Duodenal mucosa (tissue), 2 donors: ENCODE measurements around the gene BORCS6.
"Not testable (repeated sequence)": the region's sequence is repeated elsewhere in the genome, so short reads cannot be mapped to it uniquely, and the experiment has no call there.

Experiments used
- H3K27ac ChIP-seq: one replicate; pipeline ENCODE4 v1.7.0; 2013; ENCODE audit warnings: low read depth, low read length
- H3K27me3 ChIP-seq, 2 donors: one replicate each; pipeline ENCODE4 v1.7.0; 2013; ENCODE audit warnings: low read length in 2 of 2, control low read depth in 1 of 2; ENCODE audit not compliant: insufficient read depth in 2 of 2, control insufficient read depth in 1 of 2
- H3K36me3 ChIP-seq, 2 donors: one replicate each; pipeline ENCODE4 v1.7.0; 2013; ENCODE audit warnings: low read length in 2 of 2, control low read depth in 1 of 2; ENCODE audit not compliant: insufficient read depth in 2 of 2, control insufficient read depth in 1 of 2
- H3K4me1 ChIP-seq, 2 donors: one replicate each; pipeline ENCODE4 v1.7.0; 2013; ENCODE audit warnings: low read length in 2 of 2, control low read depth in 1 of 2; ENCODE audit not compliant: insufficient read depth in 2 of 2, control insufficient read depth in 1 of 2
- H3K4me3 ChIP-seq, 2 donors: one replicate each; pipeline ENCODE4 v1.7.0; 2013; ENCODE audit warnings: low read length in 2 of 2, low read depth in 1 of 2
- H3K9ac ChIP-seq, 2 donors: one replicate each; pipeline ENCODE4 v1.7.0; 2013; ENCODE audit warnings: low read length in 2 of 2, low read depth in 1 of 2
- H3K9me3 ChIP-seq, 2 donors: one replicate each; pipeline ENCODE4 v1.7.0; 2013; ENCODE audit warnings: low read length in 2 of 2, control low read depth in 1 of 2; ENCODE audit not compliant: control insufficient read depth in 1 of 2

Gene BORCS6

DNA sequence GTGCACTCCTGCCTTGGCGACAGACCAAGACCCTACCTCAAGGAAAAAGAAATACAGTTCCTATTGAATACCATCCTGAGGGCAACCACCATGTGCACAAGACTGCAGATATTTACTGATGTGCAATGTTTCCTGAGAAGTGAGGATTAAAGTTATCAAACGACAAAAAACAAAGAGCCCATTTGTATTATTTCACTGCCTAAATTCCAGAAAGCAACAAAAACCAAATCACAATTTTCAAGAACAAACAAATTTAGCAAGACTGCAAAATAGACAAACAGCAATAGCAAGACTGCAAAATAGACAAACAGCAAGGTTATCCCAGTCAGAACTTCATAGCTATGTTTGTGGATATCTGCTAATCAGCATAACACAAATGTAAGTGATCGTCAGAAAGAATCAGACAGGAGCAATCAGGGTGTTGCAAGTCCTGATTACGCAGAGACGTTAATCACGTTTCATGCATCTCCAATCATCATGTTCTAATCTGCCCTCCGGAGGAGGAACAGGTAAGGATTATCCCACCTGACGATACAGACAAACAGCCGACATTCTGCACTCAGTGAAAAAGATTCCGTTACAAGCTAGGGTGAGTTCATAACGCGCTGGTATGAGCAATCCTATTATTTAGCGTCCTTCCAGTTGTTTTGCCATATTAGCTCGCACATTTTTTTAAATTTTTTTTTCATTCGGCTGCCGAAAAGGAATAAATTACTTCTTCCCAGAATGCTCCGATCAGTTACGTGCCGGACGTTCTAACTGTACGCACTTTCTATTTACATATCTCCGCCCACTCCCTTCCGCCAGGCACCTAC lies 16.7 kb downstream of the BORCS6 start:
- Histone ChIP-seq H3K4me3 (peak overlapping the region; percentile 65 to 71), H3K36me3 (no peaks in the 10 kb centered on the region), H3K9me3 (no peaks in the 10 kb centered on the region), H3K9ac (peak overlapping the region; percentile 60 to 76), H3K27me3 (no peaks in the 10 kb centered on the region), H3K27ac (peak overlapping the region; percentile 89), H3K4me1 (peaks cover 26 to 28% of the 10 kb centered on the region in 2 donors)

DNA sequence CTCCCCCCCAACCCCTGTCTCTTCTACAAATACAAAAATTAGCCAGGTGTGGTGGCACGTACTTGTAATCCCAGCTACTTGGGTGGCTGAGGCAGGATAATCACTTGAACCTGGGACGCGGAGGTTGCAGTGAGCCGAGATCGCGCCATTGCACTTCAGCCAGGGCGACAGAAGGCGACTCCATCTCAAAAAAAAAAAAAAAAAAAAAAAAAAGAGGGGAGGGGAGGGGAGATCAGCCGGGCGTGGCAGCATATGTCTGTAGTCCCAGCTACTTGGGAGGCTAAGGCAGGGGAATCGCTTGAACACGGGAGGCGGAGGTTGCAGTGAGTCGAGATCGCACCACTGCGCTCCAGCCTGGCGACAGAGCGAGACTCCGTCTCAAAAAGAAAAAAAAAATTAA lies 19.8 kb downstream of the BORCS6 start:
- not testable (repeated sequence) for H3K36me3 ChIP-seq, H3K27me3 ChIP-seq, H3K9ac ChIP-seq, H3K27ac ChIP-seq, H3K4me3 ChIP-seq, H3K9me3 ChIP-seq
- H3K4me1 ChIP-seq = peaks cover 9 to 11% of the 10 kb centered on the region in 2 donors

DNA sequence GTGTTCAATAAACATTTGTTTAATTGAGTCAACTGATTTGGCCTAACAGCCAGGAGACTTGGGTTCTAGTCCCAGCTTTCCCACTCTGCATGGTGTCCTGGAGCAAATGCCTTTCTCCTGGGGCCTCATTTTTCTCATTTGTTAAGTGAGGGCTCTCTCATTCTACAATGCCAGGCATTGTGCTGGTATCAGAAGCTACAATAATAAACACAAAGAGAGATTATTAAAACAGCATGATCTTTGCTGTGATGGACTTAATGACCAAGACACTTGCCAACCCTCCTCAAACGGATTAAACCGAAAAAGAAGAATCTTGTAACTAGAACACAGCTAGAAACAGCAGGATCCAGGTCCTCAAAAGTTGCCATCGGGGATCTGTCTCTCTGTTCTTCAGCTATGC lies 22.5 kb downstream of the BORCS6 start:
- H3K36me3 ChIP-seq = no peaks in the 10 kb centered on the region
- peaks cover 15 to 18% of the 10 kb centered on the region in 2 donors for H3K4me1 ChIP-seq
- no peaks in the 10 kb centered on the region for H3K27me3 ChIP-seq
- H3K27ac ChIP-seq = no peak overlapping the region
- H3K9me3 ChIP-seq = no peaks in the 10 kb centered on the region
- no peak overlapping the region for H3K4me3 ChIP-seq
- peak overlapping the region in 1 of 2 donors; percentile 4 for H3K9ac ChIP-seq

DNA sequence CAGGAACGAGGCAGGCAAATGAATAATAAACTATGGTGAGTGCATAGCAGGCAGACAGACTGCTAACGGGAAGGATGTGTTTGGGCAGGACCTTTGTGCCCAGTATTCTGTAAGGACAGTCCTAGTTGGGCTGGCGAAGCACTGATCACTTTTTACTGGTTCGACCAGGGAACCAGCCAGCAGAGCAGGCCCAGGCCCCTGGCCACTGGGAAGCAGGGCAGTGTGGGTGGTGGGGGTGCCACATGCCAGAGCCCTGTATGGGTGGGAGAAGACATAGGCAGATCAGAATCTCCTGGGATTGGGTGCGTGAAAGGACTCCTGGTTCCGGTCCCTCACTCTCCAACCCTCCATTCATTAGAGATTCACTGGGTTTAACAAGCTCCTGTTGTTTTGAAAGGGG lies 23.2 kb downstream of the BORCS6 start:
- no peak overlapping the region for H3K4me3 ChIP-seq
- H3K9ac ChIP-seq = no peak overlapping the region

DNA sequence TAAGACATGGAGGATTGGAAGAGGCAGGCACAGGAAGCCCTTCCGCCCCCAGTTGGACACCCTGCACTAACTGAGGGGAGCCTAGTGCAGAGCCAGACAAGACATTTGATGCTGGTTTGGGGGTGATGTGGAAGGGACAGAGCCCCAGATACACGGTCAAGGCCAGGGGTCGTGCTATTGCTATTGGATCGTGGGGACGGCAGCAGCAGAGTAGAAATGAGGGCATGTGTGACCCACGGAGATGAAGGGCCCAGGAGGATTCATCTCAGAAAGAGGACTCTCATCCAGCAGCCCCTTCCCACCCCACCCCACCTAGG lies 25.2 kb downstream of the BORCS6 start:
- H3K4me1 ChIP-seq = peaks cover 31 to 33% of the 10 kb centered on the region in 2 donors
- H3K27ac ChIP-seq = no peak overlapping the region
- H3K9me3 ChIP-seq = no peaks in the 10 kb centered on the region
- H3K9ac ChIP-seq = peak overlapping the region; percentile 26 to 41
- no peak overlapping the region for H3K4me3 ChIP-seq
- no peaks in the 10 kb centered on the region for H3K27me3 ChIP-seq
- H3K36me3 ChIP-seq = peaks cover 10 to 14% of the 10 kb centered on the region in 2 donors

More for the DNA sequence above, 23.2 kb downstream of the BORCS6 start:
- H3K9me3 ChIP-seq = no peaks in the 10 kb centered on the region
- H3K27me3 ChIP-seq = no peaks in the 10 kb centered on the region
- peaks cover 19 to 22% of the 10 kb centered on the region in 2 donors for H3K4me1 ChIP-seq
- no peak overlapping the region for H3K27ac ChIP-seq
- H3K36me3 ChIP-seq = peaks cover 0 to under 1% of the 10 kb centered on the region in 2 donors

- peak overlapping the region; percentile 26 to 79 for H3K9ac ChIP-seq
- H3K27ac ChIP-seq = peak overlapping the region; percentile 83
- H3K36me3 ChIP-seq = peaks cover 14 to 19% of the 10 kb centered on the region in 2 donors
- H3K4me3 ChIP-seq = peak overlapping the region in 1 of 2 donors; percentile 74
- H3K4me1 ChIP-seq = peaks cover 33 to 36% of the 10 kb centered on the region in 2 donors
- no peaks in the 10 kb centered on the region for H3K27me3 ChIP-seq
- no peaks in the 10 kb centered on the region for H3K9me3 ChIP-seq
Measured at GRCh38 chr17:8163978-8164814, 25.8 kb downstream of the BORCS6 start.

DNA sequence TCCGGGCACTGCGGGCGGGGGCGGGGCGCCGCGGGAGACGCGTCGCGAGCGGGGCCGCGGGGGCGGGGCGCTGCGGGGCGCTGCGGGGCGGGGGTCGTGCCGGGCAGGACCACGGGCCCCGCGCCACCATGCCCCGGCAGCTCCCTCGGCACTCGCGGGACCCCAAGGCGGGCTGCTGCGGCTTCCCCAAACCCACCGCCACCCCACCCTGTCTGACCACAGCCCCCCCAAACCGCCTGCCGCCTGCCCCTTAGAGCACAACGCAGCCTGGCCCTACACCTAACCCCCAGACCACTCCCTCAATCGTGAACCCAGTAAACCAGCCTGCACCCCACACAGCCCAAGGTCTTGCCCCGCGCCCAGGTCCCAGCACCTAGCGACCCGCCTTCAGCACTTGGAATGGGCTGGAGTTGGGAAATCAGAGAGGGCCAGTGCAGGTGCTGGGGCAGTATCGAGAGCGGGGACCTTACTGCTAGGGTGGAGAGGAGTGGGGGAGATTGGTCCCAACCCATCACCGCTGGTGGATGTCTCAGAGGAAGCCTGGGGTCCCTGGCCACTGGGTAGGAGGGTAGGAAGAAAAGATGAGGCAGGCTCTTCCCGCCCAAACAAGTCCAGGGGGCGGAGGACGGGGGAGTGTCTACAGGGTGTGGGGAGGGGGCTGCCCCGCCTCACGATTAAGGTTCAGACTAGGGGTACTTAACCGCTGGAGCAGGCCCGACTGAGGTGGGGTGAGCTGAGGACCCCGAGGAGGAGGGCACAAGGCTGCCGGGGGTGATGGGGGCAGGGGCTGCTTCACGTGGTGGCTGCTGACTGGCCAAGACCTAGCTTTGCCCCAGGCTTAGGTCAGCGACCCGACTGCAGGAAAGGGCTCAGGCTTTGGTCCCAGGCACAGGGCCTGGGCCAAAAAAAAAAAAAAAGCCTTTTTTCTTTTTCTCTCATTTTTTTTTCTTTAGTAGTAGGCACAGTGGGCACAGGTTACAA lies 26.7 kb downstream of the BORCS6 start:
- H3K27ac ChIP-seq = peak overlapping the region; percentile 94
- H3K36me3 ChIP-seq = peaks cover 14 to 19% of the 10 kb centered on the region in 2 donors
- no peaks in the 10 kb centered on the region for H3K27me3 ChIP-seq
- H3K4me3 ChIP-seq = peak overlapping the region; percentile 71 to 74
- H3K4me1 ChIP-seq = peaks cover 38 to 40% of the 10 kb centered on the region in 2 donors
- H3K9me3 ChIP-seq = no peaks in the 10 kb centered on the region
- H3K9ac ChIP-seq = peak overlapping the region; percentile 79 to 93

DNA sequence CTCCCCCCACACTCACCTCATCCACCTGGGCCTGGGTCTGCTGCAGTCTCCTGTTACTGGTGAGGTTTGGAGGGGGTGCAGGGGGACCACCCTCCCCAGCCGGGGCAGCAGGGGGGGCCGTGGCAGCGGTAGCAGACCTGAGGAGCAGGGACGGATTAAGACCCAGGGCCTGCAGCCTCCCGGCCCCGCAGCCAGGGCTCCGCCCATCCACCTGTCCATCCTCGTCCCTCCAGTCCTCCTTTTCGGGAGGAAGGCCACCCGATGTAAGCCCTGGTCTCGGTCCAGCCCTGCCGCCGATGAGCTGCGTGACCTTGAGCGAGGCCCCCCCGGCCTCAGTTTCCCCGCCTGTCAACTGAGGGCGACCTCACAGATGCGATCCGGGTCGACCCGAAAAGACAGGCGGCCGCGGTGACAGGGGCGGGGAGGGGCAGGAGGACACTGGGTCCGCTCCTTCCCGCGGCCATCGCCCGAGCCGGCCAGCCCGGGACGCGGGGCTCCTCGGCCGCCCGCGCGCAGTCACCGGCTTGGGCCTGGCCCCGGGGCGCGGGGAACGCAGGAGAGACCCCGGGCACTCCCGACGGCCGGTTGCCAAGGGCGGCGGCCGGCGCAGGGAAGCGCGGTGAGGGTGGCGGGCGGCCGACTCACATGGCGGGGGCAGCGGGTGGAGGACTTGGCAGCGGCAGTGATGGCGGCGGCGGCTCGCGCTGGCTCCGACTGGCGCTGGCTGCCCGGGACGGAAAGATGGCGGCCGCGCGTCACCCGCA lies 27.6 kb downstream of the BORCS6 start, which contains the start of gene VAMP2:
Gene VAMP2, minus strand, starts transcription at position 716 of the 764 bp plus-strand sequence. Its CDS starts 69 bp downstream, at position 647.
- Histone ChIP-seq H3K4me1 (peaks cover 38 to 40% of the 10 kb centered on the region in 2 donors), H3K4me3 (peak within 1 kb of the TSS; percentile 91 to 94), H3K27ac (peak within 1 kb of the TSS; percentile 94), H3K27me3 (no peaks in the 10 kb centered on the region), H3K9me3 (no peaks in the 10 kb centered on the region), H3K9ac (peak within 1 kb of the TSS; percentile 93 to 98), H3K36me3 (peaks cover 14 to 19% of the 10 kb centered on the region in 2 donors)
